Neural cell (in vitro differentiated cells): ENCODE measurements around the gene SYT6. TPM values are rescaled to one million over a fixed set of nuclear protein-coding genes. Genes with fewer than 3 reads are reported as not detected.

ENCODE experiments used
- H2AFZ ChIP-seq: fragments of 200-600, 300-800 bp; sonication (generic), shearing (Covaris generic); 2 replicates; pipeline ENCODE4 v1.6.0; 2014; ENCODE audit warnings: low read depth, mild to moderate bottlenecking, antibody characterized with exemption, low read length, moderate library complexity
- H3F3A ChIP-seq: fragments of 200-600 bp; shearing (Covaris generic); 2 replicates; pipeline ENCODE4 v1.6.1; 2016; ENCODE audit warnings: mild to moderate bottlenecking, moderate library complexity, mixed read lengths, antibody characterized with exemption, low read length; ENCODE audit not compliant: insufficient read depth, poor library complexity, severe bottlenecking
- H3K27ac ChIP-seq: fragments of 200-600, 300-800 bp; sonication (generic), shearing (Covaris generic); 2 replicates; pipeline ENCODE4 v1.5.1; 2014; ENCODE audit warnings: mild to moderate bottlenecking, low read length, moderate library complexity
- H3K27me3 ChIP-seq: fragments of 300-800, 200-600 bp; sonication (generic), shearing (Covaris generic); 2 replicates; pipeline ENCODE4 v1.6.0; 2014; ENCODE audit warnings: mild to moderate bottlenecking, low read depth, low read length, moderate library complexity; ENCODE audit not compliant: insufficient read depth
- H3K36me3 ChIP-seq: fragments of 300-800, 200-600 bp; sonication (generic), shearing (Covaris generic); 2 replicates; pipeline ENCODE4 v1.5.1; 2014; ENCODE audit warnings: mild to moderate bottlenecking, antibody characterized with exemption, low read length, moderate library complexity; ENCODE audit not compliant: insufficient read depth
- H3K4me2 ChIP-seq: fragments of 300-800, 200-600 bp; sonication (generic), shearing (Covaris generic); 2 replicates; pipeline ENCODE4 v1.6.0; 2014; ENCODE audit warnings: mild to moderate bottlenecking, low read length
- H3K4me3 ChIP-seq: fragments of 300-800, 200-600 bp; sonication (generic), shearing (Covaris generic); 2 replicates; pipeline ENCODE4 v1.5.1; 2014; ENCODE audit warnings: mild to moderate bottlenecking, low read length, moderate library complexity
- H3K79me2 ChIP-seq: fragments of 200-600 bp; shearing (Covaris generic); replicated peaks from 2 replicates; pipeline ENCODE4 v1.6.0; 2014; ENCODE audit warnings: mild to moderate bottlenecking, low read length, moderate library complexity; ENCODE audit not compliant: insufficient read depth
- H3K9ac ChIP-seq: fragments of 300-800, 200-600 bp; sonication (generic), shearing (Covaris generic); 2 replicates; pipeline ENCODE4 v1.6.1; 2016; ENCODE audit warnings: mild to moderate bottlenecking, low read length, mixed read lengths
- H3K9me2 ChIP-seq: fragments of 200-600 bp; shearing (Covaris generic); 2 replicates; pipeline ENCODE4 v1.6.1; 2016; ENCODE audit warnings: mild to moderate bottlenecking, low read length, mixed read lengths; ENCODE audit not compliant: insufficient read depth
- H3K9me3 ChIP-seq: fragments of 200-600, 300-800 bp; sonication (generic), shearing (Covaris generic); 2 replicates; pipeline ENCODE4 v1.6.1; 2016; ENCODE audit warnings: mild to moderate bottlenecking, mixed run types, low read length, moderate library complexity, mixed read lengths
- H4K20me1 ChIP-seq: fragments of 200-600 bp; shearing (Covaris generic); 2 replicates; pipeline ENCODE4 v1.6.1; 2016; ENCODE audit warnings: mild to moderate bottlenecking, mixed run types; ENCODE audit not compliant: insufficient read depth
- CTCF ChIP-seq: fragments of 450-650 bp; IDR thresholded peaks from 2 replicates; pipeline ENCODE4 v1.5.1; 2014; ENCODE audit warnings: antibody characterized with exemption, mild to moderate bottlenecking, moderate library complexity; ENCODE audit not compliant: poor library complexity, severe bottlenecking
- EP300 ChIP-seq: fragments of 450-650 bp; conservative IDR thresholded peaks from 2 replicates; pipeline ENCODE4 v1.6.1; 2014; ENCODE audit warnings: antibody characterized with exemption, mild to moderate bottlenecking, moderate library complexity; ENCODE audit not compliant: poor library complexity, severe bottlenecking
- EZH2 ChIP-seq: fragments of 200-600, 300-800 bp; shearing (Covaris generic), sonication (generic); IDR thresholded peaks from 2 replicates; pipeline ENCODE4 v1.6.1; 2014; ENCODE audit warnings: antibody characterized with exemption, low read length, borderline replicate concordance, mild to moderate bottlenecking; ENCODE audit not compliant: insufficient read depth, poor library complexity, severe bottlenecking
- MXI1 ChIP-seq: fragments of 450-650 bp; conservative IDR thresholded peaks from 2 replicates; pipeline ENCODE4 v1.6.1; 2014; ENCODE audit warnings: antibody characterized with exemption, mild to moderate bottlenecking; ENCODE audit not compliant: poor library complexity, severe bottlenecking
- POLR2AphosphoS5 ChIP-seq: IDR thresholded peaks from 2 replicates; pipeline ENCODE4 v1.6.1; 2012
- RAD21 ChIP-seq: fragments of 450-650 bp; conservative IDR thresholded peaks from 2 replicates; pipeline ENCODE4 v1.6.1; 2014; ENCODE audit warnings: antibody characterized with exemption, mild to moderate bottlenecking, moderate library complexity
- TAF1 ChIP-seq: IDR thresholded peaks from 2 replicates; pipeline ENCODE4 v1.6.1; 2012; ENCODE audit warnings: low read depth
- polyA plus RNA-seq: library from polyadenylated mRNA; depleted of rRNA; stranded (reverse); fragments of >200 nt; gene quantifications from 2 replicates; pipeline ENCODE4 v1.2.3, GENCODE V29; 2014
- TF ChIP-seq, protein P1 (sequence below): IDR thresholded peaks from 2 replicates; pipeline ENCODE4 v1.6.1; 2012; ENCODE audit warnings: borderline replicate concordance

Gene SYT6
- polyA plus RNA-seq, 1 donor from 2014 or later: 8.1 TPM

GRCh38 chr1:114043548-114043947, 110.1 kb downstream of the SYT6 start:
- no peak overlapping the region for H3K27ac ChIP-seq
- TF ChIP-seq, protein P1, sequence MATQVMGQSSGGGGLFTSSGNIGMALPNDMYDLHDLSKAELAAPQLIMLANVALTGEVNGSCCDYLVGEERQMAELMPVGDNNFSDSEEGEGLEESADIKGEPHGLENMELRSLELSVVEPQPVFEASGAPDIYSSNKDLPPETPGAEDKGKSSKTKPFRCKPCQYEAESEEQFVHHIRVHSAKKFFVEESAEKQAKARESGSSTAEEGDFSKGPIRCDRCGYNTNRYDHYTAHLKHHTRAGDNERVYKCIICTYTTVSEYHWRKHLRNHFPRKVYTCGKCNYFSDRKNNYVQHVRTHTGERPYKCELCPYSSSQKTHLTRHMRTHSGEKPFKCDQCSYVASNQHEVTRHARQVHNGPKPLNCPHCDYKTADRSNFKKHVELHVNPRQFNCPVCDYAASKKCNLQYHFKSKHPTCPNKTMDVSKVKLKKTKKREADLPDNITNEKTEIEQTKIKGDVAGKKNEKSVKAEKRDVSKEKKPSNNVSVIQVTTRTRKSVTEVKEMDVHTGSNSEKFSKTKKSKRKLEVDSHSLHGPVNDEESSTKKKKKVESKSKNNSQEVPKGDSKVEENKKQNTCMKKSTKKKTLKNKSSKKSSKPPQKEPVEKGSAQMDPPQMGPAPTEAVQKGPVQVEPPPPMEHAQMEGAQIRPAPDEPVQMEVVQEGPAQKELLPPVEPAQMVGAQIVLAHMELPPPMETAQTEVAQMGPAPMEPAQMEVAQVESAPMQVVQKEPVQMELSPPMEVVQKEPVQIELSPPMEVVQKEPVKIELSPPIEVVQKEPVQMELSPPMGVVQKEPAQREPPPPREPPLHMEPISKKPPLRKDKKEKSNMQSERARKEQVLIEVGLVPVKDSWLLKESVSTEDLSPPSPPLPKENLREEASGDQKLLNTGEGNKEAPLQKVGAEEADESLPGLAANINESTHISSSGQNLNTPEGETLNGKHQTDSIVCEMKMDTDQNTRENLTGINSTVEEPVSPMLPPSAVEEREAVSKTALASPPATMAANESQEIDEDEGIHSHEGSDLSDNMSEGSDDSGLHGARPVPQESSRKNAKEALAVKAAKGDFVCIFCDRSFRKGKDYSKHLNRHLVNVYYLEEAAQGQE: no peak
- no peak for TF ChIP-seq EZH2
- TF ChIP-seq CTCF: no peak
- TF ChIP-seq EP300: no peak
- no peak for TF ChIP-seq MXI1
- TF ChIP-seq TAF1: no peak
- TF ChIP-seq RAD21: no peak
- no peak for TF ChIP-seq POLR2AphosphoS5
- no peaks in the 10 kb centered on the region for H3K9me3 ChIP-seq
- H3K27me3 ChIP-seq: no peaks in the 10 kb centered on the region
- H3K36me3 ChIP-seq: no peaks in the 10 kb centered on the region
- no peaks in the 10 kb centered on the region for H3K9me2 ChIP-seq
- no peaks in the 10 kb centered on the region for H3K79me2 ChIP-seq
- H4K20me1 ChIP-seq: no peaks in the 10 kb centered on the region
- no peaks in the 10 kb centered on the region for H3F3A ChIP-seq
- H3K4me2 ChIP-seq: no peak overlapping the region
- H2AFZ ChIP-seq: no peak overlapping the region
- no peak overlapping the region for H3K9ac ChIP-seq
- no peak overlapping the region for H3K4me3 ChIP-seq

GRCh38 chr1:114043054-114043453, 110.6 kb downstream of the SYT6 start:
- Histone ChIP-seq H4K20me1 (no peaks in the 10 kb centered on the region), H3K27me3 (no peaks in the 10 kb centered on the region), H3K9ac (no peak overlapping the region), H3K27ac (no peak overlapping the region), H3K4me3 (no peak overlapping the region), H3K9me3 (no peaks in the 10 kb centered on the region), H3K36me3 (no peaks in the 10 kb centered on the region), H3K79me2 (no peaks in the 10 kb centered on the region), H3K9me2 (no peaks in the 10 kb centered on the region), H3K4me2 (no peak overlapping the region), H3F3A (no peaks in the 10 kb centered on the region), H2AFZ (no peak overlapping the region)
- TF ChIP-seq CTCF (no peak), EZH2 (no peak)
